AG09309 (cell line): Measurements from ENCODE around the gene SULF2.

Experiments used
- DNase-seq: peaks from one replicate; pipeline ENCODE4 v3.0.0-alpha.2; 2010; ENCODE audit warnings: low read depth
- H3K4me3 ChIP-seq: 2 replicates; pipeline ENCODE4 v1.5.1; 2011; ENCODE audit warnings: mild to moderate bottlenecking, low read depth, low read length, moderate library complexity; ENCODE audit not compliant: control insufficient read depth
- TF ChIP-seq, protein P1 (sequence below): IDR thresholded peaks from 2 replicates; pipeline ENCODE4 v1.5.1; 2011; ENCODE audit warnings: mild to moderate bottlenecking, low read depth, low read length, inconsistent platforms; ENCODE audit not compliant: insufficient read depth, control insufficient read depth; ENCODE audit errors: missing control alignments

The SULF2 gene

DNA sequence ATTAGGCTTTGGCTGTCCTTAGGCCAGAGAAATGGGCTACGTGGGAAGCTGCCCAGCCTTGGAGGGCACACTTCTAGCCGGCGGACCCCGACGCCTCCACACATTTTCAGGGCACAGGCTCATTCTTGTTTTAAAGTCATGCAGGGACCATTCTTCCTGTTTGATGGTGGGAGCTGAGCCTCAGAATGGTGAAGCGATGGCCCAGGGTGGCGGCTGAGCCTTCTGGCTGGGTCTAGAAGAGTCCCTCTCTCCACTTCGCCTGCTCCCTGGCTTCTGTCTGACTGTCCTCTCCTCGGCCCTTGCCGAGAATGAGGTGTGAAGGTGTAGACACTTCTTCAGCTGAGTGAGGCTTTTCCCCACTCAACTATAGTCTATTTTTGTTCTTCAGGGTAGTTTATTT lies 114.4 kb downstream of the SULF2 start:
- TF ChIP-seq, protein P1, sequence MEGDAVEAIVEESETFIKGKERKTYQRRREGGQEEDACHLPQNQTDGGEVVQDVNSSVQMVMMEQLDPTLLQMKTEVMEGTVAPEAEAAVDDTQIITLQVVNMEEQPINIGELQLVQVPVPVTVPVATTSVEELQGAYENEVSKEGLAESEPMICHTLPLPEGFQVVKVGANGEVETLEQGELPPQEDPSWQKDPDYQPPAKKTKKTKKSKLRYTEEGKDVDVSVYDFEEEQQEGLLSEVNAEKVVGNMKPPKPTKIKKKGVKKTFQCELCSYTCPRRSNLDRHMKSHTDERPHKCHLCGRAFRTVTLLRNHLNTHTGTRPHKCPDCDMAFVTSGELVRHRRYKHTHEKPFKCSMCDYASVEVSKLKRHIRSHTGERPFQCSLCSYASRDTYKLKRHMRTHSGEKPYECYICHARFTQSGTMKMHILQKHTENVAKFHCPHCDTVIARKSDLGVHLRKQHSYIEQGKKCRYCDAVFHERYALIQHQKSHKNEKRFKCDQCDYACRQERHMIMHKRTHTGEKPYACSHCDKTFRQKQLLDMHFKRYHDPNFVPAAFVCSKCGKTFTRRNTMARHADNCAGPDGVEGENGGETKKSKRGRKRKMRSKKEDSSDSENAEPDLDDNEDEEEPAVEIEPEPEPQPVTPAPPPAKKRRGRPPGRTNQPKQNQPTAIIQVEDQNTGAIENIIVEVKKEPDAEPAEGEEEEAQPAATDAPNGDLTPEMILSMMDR: no peak
- DNase-seq: no peak
- no peak overlapping the region for H3K4me3 ChIP-seq

DNA sequence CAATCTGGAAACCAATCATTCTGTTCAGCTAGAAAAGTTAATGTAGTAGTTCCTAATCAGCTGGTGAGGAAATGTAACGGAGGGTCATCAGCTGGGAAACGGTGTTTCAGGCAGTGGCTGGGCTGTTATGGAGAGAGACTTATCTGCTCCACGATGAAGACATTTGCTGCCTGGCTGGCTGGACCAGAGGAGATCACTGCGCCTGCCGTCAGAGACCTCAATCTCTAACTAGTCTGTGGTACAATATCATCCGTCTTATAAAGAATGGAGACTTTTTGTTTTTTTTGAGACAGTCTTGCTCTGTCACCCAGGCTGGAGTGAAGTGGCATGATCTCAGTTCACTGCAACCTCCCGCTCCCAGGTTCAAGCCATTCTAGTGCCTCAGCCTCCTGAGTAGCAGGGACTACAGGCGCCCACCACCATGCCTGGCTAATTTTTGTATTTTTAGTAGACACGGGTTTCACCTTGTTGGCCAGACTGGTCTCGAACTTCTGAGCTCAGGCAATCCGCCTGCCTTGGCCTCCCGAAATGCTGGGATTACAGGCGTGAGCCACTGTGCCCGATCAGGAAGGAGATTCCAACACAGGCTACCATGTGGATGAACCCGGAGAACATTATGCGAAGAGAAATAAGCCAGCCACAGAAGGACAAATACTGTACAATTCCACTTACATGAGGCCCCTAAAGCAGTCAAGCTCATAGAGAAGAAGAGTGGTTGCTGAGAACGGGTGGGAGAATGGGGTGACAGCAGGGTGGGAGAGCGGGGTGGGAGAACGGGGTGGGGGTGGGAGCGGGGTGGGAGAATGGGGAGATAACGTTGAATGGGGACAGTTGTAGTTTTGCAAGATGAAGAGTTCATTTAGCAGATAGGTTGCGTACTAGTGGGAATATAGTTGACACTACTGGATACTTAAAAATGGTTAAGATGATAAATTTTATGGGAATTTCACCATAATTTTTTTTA lies 115.1 kb downstream of the SULF2 start:
- TF ChIP-seq, protein P1: no peak
- DNase-seq: no peak
- H3K4me3 ChIP-seq: no peak overlapping the region

DNA sequence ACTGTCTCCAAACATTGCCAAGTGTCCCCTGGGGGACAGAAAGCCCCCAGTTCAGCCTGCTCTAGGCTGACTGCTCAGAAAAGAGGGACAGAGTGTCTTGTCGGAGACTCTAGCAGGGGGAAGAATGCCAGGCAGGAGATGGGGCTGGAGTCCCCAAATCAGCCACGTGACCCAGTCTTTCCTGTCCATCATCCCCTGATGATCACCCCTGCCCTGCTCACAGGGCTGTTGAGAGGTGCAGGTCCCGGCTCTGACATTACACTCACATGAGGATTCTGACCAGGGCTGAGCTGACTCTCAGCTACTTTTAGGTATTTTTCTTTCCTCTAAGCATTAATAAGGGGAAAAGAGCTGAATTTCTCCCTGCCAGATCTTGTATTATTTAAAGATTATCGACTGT lies 115.8 kb downstream of the SULF2 start:
- DNase-seq: no peak
- no peak overlapping the region for H3K4me3 ChIP-seq
- TF ChIP-seq, protein P1: no peak

DNA sequence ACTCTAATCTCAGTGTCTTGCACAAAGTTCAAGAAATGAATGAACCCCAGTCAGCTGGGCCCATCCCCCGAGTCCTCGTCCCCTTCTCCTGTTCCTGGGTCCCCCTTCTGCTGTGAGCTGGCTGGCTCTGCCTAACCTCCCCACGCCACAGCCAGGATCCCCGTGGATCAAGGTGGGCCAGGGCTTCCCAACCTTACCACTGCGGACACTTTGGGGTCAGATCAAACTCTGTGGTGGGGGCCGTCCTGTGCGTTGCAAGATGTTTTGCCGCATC lies 116.2 kb downstream of the SULF2 start:
- no peak for DNase-seq
- no peak overlapping the region for H3K4me3 ChIP-seq
- TF ChIP-seq, protein P1: no peak

DNA sequence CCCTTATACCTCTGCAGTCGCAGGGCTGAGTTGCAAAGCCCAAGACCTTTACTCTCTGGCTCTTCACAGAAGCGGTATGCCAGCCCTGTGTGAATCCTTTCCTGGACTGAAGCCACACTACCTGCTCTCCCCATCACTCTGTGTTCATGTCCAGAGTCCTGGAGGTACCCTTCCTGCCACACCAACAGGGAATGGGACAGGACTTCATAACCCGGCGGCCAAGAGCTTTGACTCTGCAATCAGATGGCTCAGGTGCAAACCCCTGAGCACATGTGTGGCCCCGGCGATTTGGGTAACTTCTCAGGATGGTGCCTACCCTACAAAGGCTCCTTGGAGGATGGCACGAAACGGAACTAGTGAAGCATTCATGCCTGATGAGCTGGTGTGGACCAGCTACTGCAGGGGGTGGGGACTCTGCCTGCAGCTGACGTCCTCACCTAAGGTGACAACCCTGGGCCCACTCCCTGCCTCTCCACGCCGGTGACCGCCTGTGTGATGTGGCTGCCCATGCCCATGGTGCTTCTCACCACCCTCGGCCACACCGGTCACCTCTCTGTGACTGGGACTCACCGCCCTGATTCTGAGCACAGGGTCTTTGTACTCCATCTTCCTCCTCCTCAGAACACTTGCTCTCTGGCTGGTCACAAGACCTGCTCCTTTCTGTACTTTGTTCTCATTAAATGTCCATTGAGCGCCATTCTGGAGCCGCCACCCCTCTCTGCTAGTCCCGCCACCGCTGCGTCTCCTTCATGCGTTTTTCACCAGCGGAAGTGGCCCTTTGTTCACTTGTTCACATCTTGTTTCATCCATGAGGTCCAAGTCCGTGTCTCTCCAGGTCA lies 116.7 kb downstream of the SULF2 start:
- DNase-seq: no peak
- TF ChIP-seq, protein P1: no peak
- no peak overlapping the region for H3K4me3 ChIP-seq

DNA sequence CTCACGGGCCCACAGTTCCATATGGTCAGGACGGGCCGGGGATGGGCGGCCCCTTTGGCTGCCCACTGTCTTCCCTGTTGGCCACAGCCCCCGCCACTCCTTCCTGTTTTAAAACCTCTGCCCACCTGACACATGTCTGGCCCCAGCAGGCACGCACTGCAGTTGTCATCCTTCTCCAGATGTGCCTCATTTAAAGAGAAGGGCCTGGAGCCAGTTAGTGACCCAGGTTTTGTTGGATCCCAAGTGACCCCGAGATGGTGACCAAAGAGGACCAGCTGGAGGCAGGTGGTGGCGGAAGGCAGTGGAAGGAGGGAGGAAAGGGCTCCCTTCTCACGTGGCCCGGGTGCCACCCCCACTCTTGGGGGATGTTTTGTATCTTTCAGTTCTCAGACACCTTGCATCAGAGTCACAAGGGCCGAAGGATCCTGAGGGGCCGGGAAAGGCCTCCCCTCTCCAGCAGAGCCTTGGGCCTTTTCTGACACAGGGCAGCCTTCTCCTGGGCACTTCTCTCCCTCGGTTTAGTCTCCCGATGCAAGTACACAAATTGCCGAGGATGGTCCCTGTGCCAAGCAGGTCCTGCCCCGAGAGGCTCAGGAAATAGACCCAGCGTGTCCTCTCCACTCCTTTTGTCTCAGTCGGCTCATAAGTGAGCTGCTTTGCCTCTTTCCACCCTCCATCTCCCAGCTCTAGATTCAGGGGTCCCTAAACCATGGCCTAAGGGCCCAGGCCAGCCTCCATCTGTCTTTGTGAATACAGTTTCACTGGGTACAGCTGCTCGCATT lies 117.6 kb downstream of the SULF2 start:
- H3K4me3 ChIP-seq: no peak overlapping the region
- TF ChIP-seq, protein P1: no peak
- DNase-seq: no peak
